Hair follicle dermal papilla cell (primary cell): ENCODE results near the gene RANBP3L. TPM values are rescaled to one million over a fixed set of nuclear protein-coding genes. Genes with fewer than 3 reads are reported as not detected.

Experiments used
- total RNA-seq: library from RNA; depleted of rRNA; stranded (reverse); fragments of >200 nt; gene quantifications from 2 replicates; pipeline ENCODE4 v1.2.3, GENCODE V29; 2012

RANBP3L gene
- total RNA-seq: 2.3 and 2.7 TPM in 2 replicates

GRCh38 chr5:36301858-36302603, at the start of gene RANBP3L:
RANBP3L (minus strand) TSS chr5:36301902; CDS start chr5:36301416, 486 bp downstream.

GRCh38 chr5:36241631-36242533, 59.8 kb downstream of the RANBP3L start, which contains the start of gene NADK2:
NADK2 (minus strand) TSS chr5:36241925; CDS start chr5:36241798, 127 bp downstream.

Other genes with a start within 250 kb of the RANBP3L start
- 5.2 and 8.1 TPM in 2 replicates for gene UGT3A2, start 235.0 kb downstream of the RANBP3L start, total RNA-seq
- gene LMBRD2, start 150.0 kb downstream of the RANBP3L start, total RNA-seq: 13.7 and 14.4 TPM in 2 replicates
- gene SKP2, start 149.8 kb downstream of the RANBP3L start, total RNA-seq: 105 and 108 TPM in 2 replicates
- gene NADK2, start 60.0 kb downstream of the RANBP3L start, total RNA-seq: 35.2 and 36.4 TPM in 2 replicates